K562 (cell line): Measurements from ENCODE around the gene NLRC3. TPM values are rescaled to one million over a fixed set of nuclear protein-coding genes. Genes with fewer than 3 reads are reported as not detected.

Source experiments
- ARNT ChIP-seq, 2 experiments: fragments of 450-650 bp; IDR thresholded peaks; 2 replicates each; pipeline ENCODE4 v1.6.1; 2016; ENCODE audit warnings: mild to moderate bottlenecking in 1 of 2
- BRCA1 ChIP-seq, 2 experiments: fragments of 450-650 bp in 1 of 2; sonication (generic) in 1 of 2; formaldehyde crosslinking in 1 of 2; IDR thresholded peaks; 2 replicates each; pipeline versions ENCODE4 v1.5.0 to v1.6.1; 2017 to 2020; ENCODE audit warnings: mild to moderate bottlenecking in 1 of 2, missing genetic modification reagents in 1 of 2
- DNMT1 ChIP-seq: fragments of 450-650 bp; IDR thresholded peaks from 2 replicates; pipeline ENCODE4 v1.6.1; 2016; ENCODE audit warnings: antibody characterized with exemption, mild to moderate bottlenecking
- EWSR1 ChIP-seq: fragments of 450-650 bp; IDR thresholded peaks from 2 replicates; pipeline ENCODE4 v1.6.1; 2018; ENCODE audit warnings: borderline replicate concordance, mild to moderate bottlenecking, low read depth, moderate library complexity; ENCODE audit not compliant: partially characterized antibody
- HDAC1 ChIP-seq, 2 experiments: fragments of 450-650 bp; IDR thresholded peaks; 2 replicates each; pipeline ENCODE4 v1.6.1; 2016 to 2017; ENCODE audit warnings: inconsistent platforms in 1 of 2, mild to moderate bottlenecking in 1 of 2, moderate library complexity in 1 of 2
- NR4A1 ChIP-seq, 2 experiments: fragments of 250-450 bp in 1 of 2; fragments of 450-650 bp in 1 of 2; sonication (Bioruptor Pico) in 1 of 2; IDR thresholded peaks; 2 replicates each; pipeline versions ENCODE4 v1.4.0 to v1.6.1; 2016 to 2020; ENCODE audit warnings: mild to moderate bottlenecking in 2 of 2, missing compliant biosample characterization in 1 of 2, missing genetic modification characterization in 1 of 2, moderate library complexity in 1 of 2
- SMARCA4 ChIP-seq: fragments of 450-650 bp; IDR thresholded peaks from 2 replicates; pipeline ENCODE4 v1.6.1; 2016
- ZBTB17 ChIP-seq: fragments of 450-650 bp; formaldehyde crosslinking; IDR thresholded peaks from 2 replicates; pipeline ENCODE4 v1.4.0; 2020; ENCODE audit warnings: mild to moderate bottlenecking
- polyA plus RNA-seq, 8 experiments: library from polyadenylated mRNA; depleted of rRNA in 4 of 8; stranded (reverse) in 5 of 8; unstranded in 3 of 8; fragments of >200 nt; fragmentation: Nextera tagmentation in 2 of 8; fragmentation: Illumina TruSeq in 1 of 8; extraction: Ambion mirVana in 2 of 8; extraction: Trizol in 1 of 8; gene quantifications; 2 replicates each; pipeline versions ENCODE4 v1.2.1 to v1.2.3, GENCODE V29; 2011 to 2014; ENCODE audit warnings: inconsistent platforms in 1 of 8, missing spikeins in 1 of 8
- total RNA-seq, 7 experiments: library from RNA; depleted of rRNA in 6 of 7; stranded (reverse); fragments of >200 nt in 6 of 7; fragmentation: Illumina TruSeq in 2 of 7; extraction: Trizol in 2 of 7; gene quantifications; 2 replicates each; pipeline versions ENCODE4 v1.2.1 to v1.2.3, GENCODE V29; 2011 to 2021; ENCODE audit warnings: low replicate concordance in 1 of 7
- TF ChIP-seq, protein P1 (sequence below), 2 experiments: fragments of 450-650 bp in 1 of 2; sonication (generic) in 1 of 2; formaldehyde crosslinking in 1 of 2; IDR thresholded peaks in 1 of 2; conservative IDR thresholded peaks in 1 of 2; 2 replicates each; pipeline versions ENCODE4 v1.6.1 to v1.8.1; 2016 to 2023; ENCODE audit warnings: mild to moderate bottlenecking in 2 of 2, moderate library complexity in 2 of 2, inconsistent platforms in 1 of 2, missing genetic modification reagents in 1 of 2
- TF ChIP-seq, protein P2 (sequence below): IDR thresholded peaks from 2 replicates; pipeline ENCODE4 v1.6.1; 2016; ENCODE audit warnings: missing genetic modification characterization, missing compliant biosample characterization
- TF ChIP-seq, protein P3 (sequence below): sonication (generic); formaldehyde crosslinking; IDR thresholded peaks from 2 replicates; pipeline ENCODE4 v1.8.1; 2022; ENCODE audit warnings: missing genetic modification reagents
- TF ChIP-seq, protein P4 (sequence below): fragments of 450-650 bp; IDR thresholded peaks from 2 replicates; pipeline ENCODE4 v1.6.1; 2016; ENCODE audit warnings: borderline replicate concordance
- TF ChIP-seq, protein P5 (sequence below): fragments of 450-650 bp; formaldehyde crosslinking; conservative IDR thresholded peaks from 2 replicates; pipeline ENCODE4 v1.4.0; 2022; ENCODE audit warnings: mild to moderate bottlenecking, missing genetic modification characterization
- TF ChIP-seq, protein P6 (sequence below): IDR thresholded peaks from 3 replicates; pipeline ENCODE4 v1.6.1; 2011; ENCODE audit warnings: borderline replicate concordance, mild to moderate bottlenecking, moderate library complexity; ENCODE audit not compliant: insufficient read length; ENCODE audit errors: extremely low read depth

NLRC3 gene
- total and polyA plus RNA-seq, 9 of the 15 experiments (the other 6 are each of a cell fraction or from before 2014, with no cell fraction given) = 0.03 to 0.13 (median 0.03) TPM; not detected in 4

DNA sequence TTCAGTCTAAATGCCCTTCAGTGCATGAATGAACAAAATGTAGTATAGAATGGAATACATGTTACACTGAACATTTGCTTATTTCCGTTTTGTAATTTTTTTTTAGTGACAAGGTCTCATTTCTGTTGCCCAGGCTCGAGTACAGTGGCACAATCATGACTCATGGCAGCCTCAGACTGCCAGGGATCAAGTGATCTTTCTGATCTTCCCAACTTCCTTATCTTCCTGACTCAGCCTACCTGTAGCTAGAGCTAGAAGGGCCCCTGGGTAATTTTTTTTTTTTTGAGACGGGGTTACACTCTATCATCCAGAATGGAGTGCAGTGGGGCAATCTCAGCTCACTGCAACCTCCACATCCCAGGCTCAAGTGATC, 41.6 kb upstream of the NLRC3 start (continued):
- TF ChIP-seq, protein P1, sequence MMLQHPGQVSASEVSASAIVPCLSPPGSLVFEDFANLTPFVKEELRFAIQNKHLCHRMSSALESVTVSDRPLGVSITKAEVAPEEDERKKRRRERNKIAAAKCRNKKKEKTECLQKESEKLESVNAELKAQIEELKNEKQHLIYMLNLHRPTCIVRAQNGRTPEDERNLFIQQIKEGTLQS (IDR thresholded peaks at IDR 0.05) = peak; percentile 40; the same call in 1 of the 2 replicates
- TF ChIP-seq, protein P1 (CRISPR knock-in tag; conservative IDR thresholded peaks at IDR 0.05) = no peak
- TF ChIP-seq BRCA1 (IDR thresholded peaks at IDR 0.05) (no peak), BRCA1 (CRISPR knock-in tag; IDR thresholded peaks at IDR 0.05) (no peak), ARNT (IDR thresholded peaks at IDR 0.05) (no peak), ZBTB17 (CRISPR knock-in tag) (no peak), EWSR1 (no peak), DNMT1 (no peak), NR4A1 (CRISPR knock-in tag; IDR thresholded peaks at IDR 0.05) (no peak), NR4A1 (tag; IDR thresholded peaks at IDR 0.05) (no peak), SMARCA4 (no peak; the same call in 1 of the 2 replicates), HDAC1 (IDR thresholded peaks at IDR 0.05) (no peak)
- TF ChIP-seq, protein P2, sequence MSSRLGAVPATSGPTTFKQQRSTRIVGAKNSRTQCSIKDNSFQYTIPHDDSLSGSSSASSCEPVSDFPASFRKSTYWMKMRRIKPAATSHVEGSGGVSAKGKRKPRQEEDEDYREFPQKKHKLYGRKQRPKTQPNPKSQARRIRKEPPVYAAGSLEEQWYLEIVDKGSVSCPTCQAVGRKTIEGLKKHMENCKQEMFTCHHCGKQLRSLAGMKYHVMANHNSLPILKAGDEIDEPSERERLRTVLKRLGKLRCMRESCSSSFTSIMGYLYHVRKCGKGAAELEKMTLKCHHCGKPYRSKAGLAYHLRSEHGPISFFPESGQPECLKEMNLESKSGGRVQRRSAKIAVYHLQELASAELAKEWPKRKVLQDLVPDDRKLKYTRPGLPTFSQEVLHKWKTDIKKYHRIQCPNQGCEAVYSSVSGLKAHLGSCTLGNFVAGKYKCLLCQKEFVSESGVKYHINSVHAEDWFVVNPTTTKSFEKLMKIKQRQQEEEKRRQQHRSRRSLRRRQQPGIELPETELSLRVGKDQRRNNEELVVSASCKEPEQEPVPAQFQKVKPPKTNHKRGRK (tag) = no peak
- TF ChIP-seq, protein P3, sequence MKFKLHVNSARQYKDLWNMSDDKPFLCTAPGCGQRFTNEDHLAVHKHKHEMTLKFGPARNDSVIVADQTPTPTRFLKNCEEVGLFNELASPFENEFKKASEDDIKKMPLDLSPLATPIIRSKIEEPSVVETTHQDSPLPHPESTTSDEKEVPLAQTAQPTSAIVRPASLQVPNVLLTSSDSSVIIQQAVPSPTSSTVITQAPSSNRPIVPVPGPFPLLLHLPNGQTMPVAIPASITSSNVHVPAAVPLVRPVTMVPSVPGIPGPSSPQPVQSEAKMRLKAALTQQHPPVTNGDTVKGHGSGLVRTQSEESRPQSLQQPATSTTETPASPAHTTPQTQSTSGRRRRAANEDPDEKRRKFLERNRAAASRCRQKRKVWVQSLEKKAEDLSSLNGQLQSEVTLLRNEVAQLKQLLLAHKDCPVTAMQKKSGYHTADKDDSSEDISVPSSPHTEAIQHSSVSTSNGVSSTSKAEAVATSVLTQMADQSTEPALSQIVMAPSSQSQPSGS (CRISPR knock-in tag) = no peak
- TF ChIP-seq, protein P4, sequence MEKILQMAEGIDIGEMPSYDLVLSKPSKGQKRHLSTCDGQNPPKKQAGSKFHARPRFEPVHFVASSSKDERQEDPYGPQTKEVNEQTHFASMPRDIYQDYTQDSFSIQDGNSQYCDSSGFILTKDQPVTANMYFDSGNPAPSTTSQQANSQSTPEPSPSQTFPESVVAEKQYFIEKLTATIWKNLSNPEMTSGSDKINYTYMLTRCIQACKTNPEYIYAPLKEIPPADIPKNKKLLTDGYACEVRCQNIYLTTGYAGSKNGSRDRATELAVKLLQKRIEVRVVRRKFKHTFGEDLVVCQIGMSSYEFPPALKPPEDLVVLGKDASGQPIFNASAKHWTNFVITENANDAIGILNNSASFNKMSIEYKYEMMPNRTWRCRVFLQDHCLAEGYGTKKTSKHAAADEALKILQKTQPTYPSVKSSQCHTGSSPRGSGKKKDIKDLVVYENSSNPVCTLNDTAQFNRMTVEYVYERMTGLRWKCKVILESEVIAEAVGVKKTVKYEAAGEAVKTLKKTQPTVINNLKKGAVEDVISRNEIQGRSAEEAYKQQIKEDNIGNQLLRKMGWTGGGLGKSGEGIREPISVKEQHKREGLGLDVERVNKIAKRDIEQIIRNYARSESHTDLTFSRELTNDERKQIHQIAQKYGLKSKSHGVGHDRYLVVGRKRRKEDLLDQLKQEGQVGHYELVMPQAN = no peak
- TF ChIP-seq, protein P5, sequence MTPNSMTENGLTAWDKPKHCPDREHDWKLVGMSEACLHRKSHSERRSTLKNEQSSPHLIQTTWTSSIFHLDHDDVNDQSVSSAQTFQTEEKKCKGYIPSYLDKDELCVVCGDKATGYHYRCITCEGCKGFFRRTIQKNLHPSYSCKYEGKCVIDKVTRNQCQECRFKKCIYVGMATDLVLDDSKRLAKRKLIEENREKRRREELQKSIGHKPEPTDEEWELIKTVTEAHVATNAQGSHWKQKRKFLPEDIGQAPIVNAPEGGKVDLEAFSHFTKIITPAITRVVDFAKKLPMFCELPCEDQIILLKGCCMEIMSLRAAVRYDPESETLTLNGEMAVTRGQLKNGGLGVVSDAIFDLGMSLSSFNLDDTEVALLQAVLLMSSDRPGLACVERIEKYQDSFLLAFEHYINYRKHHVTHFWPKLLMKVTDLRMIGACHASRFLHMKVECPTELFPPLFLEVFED (CRISPR knock-in tag) = no peak
- TF ChIP-seq, protein P6, sequence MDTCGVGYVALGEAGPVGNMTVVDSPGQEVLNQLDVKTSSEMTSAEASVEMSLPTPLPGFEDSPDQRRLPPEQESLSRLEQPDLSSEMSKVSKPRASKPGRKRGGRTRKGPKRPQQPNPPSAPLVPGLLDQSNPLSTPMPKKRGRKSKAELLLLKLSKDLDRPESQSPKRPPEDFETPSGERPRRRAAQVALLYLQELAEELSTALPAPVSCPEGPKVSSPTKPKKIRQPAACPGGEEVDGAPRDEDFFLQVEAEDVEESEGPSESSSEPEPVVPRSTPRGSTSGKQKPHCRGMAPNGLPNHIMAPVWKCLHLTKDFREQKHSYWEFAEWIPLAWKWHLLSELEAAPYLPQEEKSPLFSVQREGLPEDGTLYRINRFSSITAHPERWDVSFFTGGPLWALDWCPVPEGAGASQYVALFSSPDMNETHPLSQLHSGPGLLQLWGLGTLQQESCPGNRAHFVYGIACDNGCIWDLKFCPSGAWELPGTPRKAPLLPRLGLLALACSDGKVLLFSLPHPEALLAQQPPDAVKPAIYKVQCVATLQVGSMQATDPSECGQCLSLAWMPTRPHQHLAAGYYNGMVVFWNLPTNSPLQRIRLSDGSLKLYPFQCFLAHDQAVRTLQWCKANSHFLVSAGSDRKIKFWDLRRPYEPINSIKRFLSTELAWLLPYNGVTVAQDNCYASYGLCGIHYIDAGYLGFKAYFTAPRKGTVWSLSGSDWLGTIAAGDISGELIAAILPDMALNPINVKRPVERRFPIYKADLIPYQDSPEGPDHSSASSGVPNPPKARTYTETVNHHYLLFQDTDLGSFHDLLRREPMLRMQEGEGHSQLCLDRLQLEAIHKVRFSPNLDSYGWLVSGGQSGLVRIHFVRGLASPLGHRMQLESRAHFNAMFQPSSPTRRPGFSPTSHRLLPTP = no peak
